Caco-2 (cell line): Measurements from ENCODE around the gene PDLIM1. TPM values are rescaled to one million over a fixed set of nuclear protein-coding genes. Genes with fewer than 3 reads are reported as not detected.
"Not testable (repeated sequence)": the region's sequence is repeated elsewhere in the genome, so short reads cannot be mapped to it uniquely, and the experiment has no call there.

Experiments used
- BruUV-seq: library from RNA; stranded (reverse); fragments of 400-500 nt; replicated peaks from 2 replicates; lab custom pipeline; 2021; lab: Mats Ljungman, UMichigan
- CTCF ChIA-PET: fragments of 300-600 bp; sonication (Branson Sonifier 250); formaldehyde crosslinking; loops from one replicate; lab custom pipeline; 2022; ENCODE audit warnings: antibody characterized with exemption; lab: Charles Lee
- POLR2A ChIA-PET: fragments of 300-600 bp; sonication (Branson Sonifier 250); formaldehyde crosslinking; loops from one replicate; lab custom pipeline; 2022; ENCODE audit warnings: antibody characterized with exemption; lab: Charles Lee
- DNase-seq, 2 experiments: peaks; one replicate each; pipeline versions ENCODE4 v3.0.0 to v3.0.0-alpha.2; 2020 to 2022
- H3K27me3 ChIP-seq: replicated peaks from 2 replicates; pipeline ENCODE4 v1.6.0; 2011; ENCODE audit warnings: low read length; ENCODE audit not compliant: control insufficient read depth, insufficient read depth
- H3K36me3 ChIP-seq: 2 replicates; pipeline ENCODE4 v1.5.1; 2011; ENCODE audit warnings: low read length; ENCODE audit not compliant: control insufficient read depth, insufficient read depth
- H3K4me1 ChIP-seq: fragments of 250-450 bp; sonication (Bioruptor Pico); 2 replicates; pipeline ENCODE4 v1.5.1; 2020; ENCODE audit warnings: mild to moderate bottlenecking
- H3K4me3 ChIP-seq: 2 replicates; pipeline ENCODE4 v1.5.1; 2011; ENCODE audit warnings: low read depth, mild to moderate bottlenecking, control low read depth, low read length
- H3K9me3 ChIP-seq: fragments of 250-450 bp; sonication (Bioruptor Pico); 2 replicates; pipeline ENCODE4 v1.5.1; 2020; ENCODE audit warnings: mild to moderate bottlenecking, moderate library complexity
- H3K27ac Mint-ChIP-seq: one replicate; pipeline ENCODE4 v1.8.0; 2022; ENCODE audit warnings: mixed read lengths; ENCODE audit not compliant: unreplicated experiment
- H3K27me3 Mint-ChIP-seq: one replicate; pipeline ENCODE4 v1.8.0; 2022; ENCODE audit warnings: mixed read lengths; ENCODE audit not compliant: insufficient read depth, unreplicated experiment
- H3K36me3 Mint-ChIP-seq: one replicate; pipeline ENCODE4 v1.8.0; 2022; ENCODE audit warnings: mild to moderate bottlenecking, mixed read lengths; ENCODE audit not compliant: insufficient read depth, unreplicated experiment
- H3K4me1 Mint-ChIP-seq: one replicate; pipeline ENCODE4 v1.8.0; 2022; ENCODE audit warnings: low read depth, mixed read lengths; ENCODE audit not compliant: unreplicated experiment
- H3K4me3 Mint-ChIP-seq: one replicate; pipeline ENCODE4 v1.8.0; 2022; ENCODE audit warnings: mild to moderate bottlenecking, moderate library complexity, mixed read lengths; ENCODE audit not compliant: unreplicated experiment
- H3K9me3 Mint-ChIP-seq: one replicate; pipeline ENCODE4 v1.8.0; 2022; ENCODE audit warnings: mixed read lengths; ENCODE audit not compliant: unreplicated experiment
- intact Hi-C: fragments of 100-400 bp; cut with micrococcal nuclease; formaldehyde crosslinking; loops from one replicate; pipeline ENCODE4 v1.10.0; 2022; ENCODE audit not compliant: unreplicated experiment
- total RNA-seq: library from RNA; stranded (reverse); gene quantifications from 2 replicates; pipeline ENCODE4 v1.2.3, GENCODE V29; 2022
- TF ChIP-seq, protein P1 (sequence below), 2 experiments: fragments of 200-600 bp in 1 of 2; IDR thresholded peaks; 1 replicate in 1 of 2; 2 replicates in 1 of 2; pipeline versions ENCODE4 v1.5.1 to v1.8.0; 2011 to 2022; ENCODE audit warnings: antibody characterized with exemption in 1 of 2, control low read depth in 1 of 2, inconsistent platforms in 1 of 2, low read depth in 1 of 2, low read length in 1 of 2, mild to moderate bottlenecking in 1 of 2, moderate library complexity in 1 of 2; ENCODE audit not compliant: insufficient read depth in 1 of 2, severe bottlenecking in 1 of 2, unreplicated experiment in 1 of 2

Gene PDLIM1
- total RNA-seq, 1 experiment from 2014 or later = 506 TPM

DNA sequence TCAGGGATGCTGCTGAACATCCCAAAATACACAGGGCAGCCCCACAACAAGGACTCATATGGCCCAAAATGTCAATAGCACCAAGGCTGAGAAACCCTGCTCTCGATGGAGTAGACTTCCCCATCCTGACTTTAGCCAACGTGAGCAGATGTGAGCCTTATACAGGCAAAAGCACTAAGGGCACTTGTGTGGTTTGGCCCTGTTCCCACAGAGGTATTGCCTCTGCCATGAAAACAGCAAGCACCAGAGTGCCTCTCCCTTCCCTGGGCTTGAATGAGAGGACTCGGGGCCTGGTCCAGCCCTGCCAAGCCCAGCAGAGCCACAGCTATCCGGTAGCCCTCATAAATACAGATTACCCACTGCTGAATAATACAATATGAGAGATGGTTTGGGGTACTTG lies 49.3 kb downstream of the PDLIM1 start:
- H3K27ac Mint-ChIP-seq = no peak overlapping the region
- CTCF ChIA-PET = no interaction called here

DNA sequence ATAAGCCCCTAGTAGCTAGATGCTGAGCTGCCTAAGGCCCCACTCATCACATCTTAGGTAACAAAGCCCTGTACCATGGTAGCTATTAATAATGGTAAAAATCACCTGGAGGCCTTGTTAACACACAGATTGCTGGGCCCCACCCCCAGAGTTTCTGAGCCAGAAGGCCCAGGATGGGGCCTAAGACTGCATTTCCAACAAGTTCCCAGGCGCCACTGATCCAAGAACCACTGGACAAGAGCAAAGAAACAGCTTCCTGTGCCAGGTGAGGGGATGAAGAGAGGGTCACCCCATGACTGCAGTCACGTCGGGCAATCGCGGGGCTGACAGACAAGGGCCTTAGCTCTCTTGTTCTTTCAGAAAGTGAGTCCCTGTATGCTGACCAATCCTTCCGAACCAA lies 50.0 kb downstream of the PDLIM1 start:
- H3K27me3 ChIP-seq = no peaks in the 10 kb centered on the region
- CTCF ChIA-PET = no interaction called here
- no peak overlapping the region for H3K4me3 Mint-ChIP-seq
- H3K9me3 ChIP-seq = no peaks in the 10 kb centered on the region
- DNase-seq = no peak
- H3K9me3 Mint-ChIP-seq = no peaks in the 10 kb centered on the region
- intact Hi-C loops = loop anchor here (5.0 kb wide), 1 partner anchor 279 kb away; no protein-coding TSS in a partner anchor
- H3K4me3 ChIP-seq = no peak overlapping the region
- no peaks in the 10 kb centered on the region for H3K27me3 Mint-ChIP-seq
- no peaks in the 10 kb centered on the region; the same call in 1 of the 2 replicates for H3K4me1 ChIP-seq
- no peaks in the 10 kb centered on the region for H3K4me1 Mint-ChIP-seq
- H3K36me3 Mint-ChIP-seq = peaks cover 100% of the 10 kb centered on the region
- H3K36me3 ChIP-seq = peaks cover 14% of the 10 kb centered on the region
- no peak overlapping the region for H3K27ac Mint-ChIP-seq
- TF ChIP-seq, protein P1, sequence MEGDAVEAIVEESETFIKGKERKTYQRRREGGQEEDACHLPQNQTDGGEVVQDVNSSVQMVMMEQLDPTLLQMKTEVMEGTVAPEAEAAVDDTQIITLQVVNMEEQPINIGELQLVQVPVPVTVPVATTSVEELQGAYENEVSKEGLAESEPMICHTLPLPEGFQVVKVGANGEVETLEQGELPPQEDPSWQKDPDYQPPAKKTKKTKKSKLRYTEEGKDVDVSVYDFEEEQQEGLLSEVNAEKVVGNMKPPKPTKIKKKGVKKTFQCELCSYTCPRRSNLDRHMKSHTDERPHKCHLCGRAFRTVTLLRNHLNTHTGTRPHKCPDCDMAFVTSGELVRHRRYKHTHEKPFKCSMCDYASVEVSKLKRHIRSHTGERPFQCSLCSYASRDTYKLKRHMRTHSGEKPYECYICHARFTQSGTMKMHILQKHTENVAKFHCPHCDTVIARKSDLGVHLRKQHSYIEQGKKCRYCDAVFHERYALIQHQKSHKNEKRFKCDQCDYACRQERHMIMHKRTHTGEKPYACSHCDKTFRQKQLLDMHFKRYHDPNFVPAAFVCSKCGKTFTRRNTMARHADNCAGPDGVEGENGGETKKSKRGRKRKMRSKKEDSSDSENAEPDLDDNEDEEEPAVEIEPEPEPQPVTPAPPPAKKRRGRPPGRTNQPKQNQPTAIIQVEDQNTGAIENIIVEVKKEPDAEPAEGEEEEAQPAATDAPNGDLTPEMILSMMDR (IDR thresholded peaks at IDR 0.05; ENCODE audit: insufficient read depth in 1 of 2, low read depth in 1 of 2, low read length in 1 of 2, severe bottlenecking in 1 of 2, unreplicated experiment in 1 of 2) = no peak
- POLR2A ChIA-PET = no interaction called here
- BruUV-seq = no TSS peak

More for the DNA sequence above, 49.3 kb downstream of the PDLIM1 start:
- Mint-ChIP-seq H3K36me3 (peaks cover 100% of the 10 kb centered on the region), H3K27me3 (no peaks in the 10 kb centered on the region), H3K4me3 (no peak overlapping the region), H3K9me3 (no peaks in the 10 kb centered on the region), H3K4me1 (no peaks in the 10 kb centered on the region)
- Histone ChIP-seq H3K9me3 (no peaks in the 10 kb centered on the region), H3K4me1 (peaks cover under 1% of the 10 kb centered on the region), H3K4me3 (no peak overlapping the region), H3K36me3 (peaks cover 16% of the 10 kb centered on the region), H3K27me3 (no peaks in the 10 kb centered on the region)
- TF ChIP-seq, protein P1 (IDR thresholded peaks at IDR 0.05; ENCODE audit: insufficient read depth in 1 of 2, low read depth in 1 of 2, low read length in 1 of 2, severe bottlenecking in 1 of 2, unreplicated experiment in 1 of 2) = no peak
- POLR2A ChIA-PET = no interaction called here
- no TSS peak for BruUV-seq
- DNase-seq = no peak
- intact Hi-C loops = loop anchor here (5.0 kb wide), 1 partner anchor 279 kb away; no protein-coding TSS in a partner anchor

DNA sequence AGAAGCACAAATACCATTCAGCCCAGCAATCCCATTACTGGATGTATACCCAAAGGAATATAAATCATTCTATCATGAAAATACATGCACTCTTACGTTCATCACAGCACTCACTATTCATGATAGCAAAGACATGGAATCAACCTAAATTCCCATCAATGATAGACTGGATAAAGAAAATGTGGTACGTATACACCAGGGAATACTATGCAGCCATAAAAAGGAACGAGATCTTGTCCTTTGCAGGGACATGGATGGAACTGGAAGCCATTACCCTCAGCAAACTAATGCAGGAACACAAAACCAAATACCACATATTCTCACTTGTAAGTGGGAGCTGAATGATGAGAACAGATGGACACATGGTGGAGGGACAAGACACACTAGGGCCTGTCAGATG lies 50.7 kb downstream of the PDLIM1 start:
- H3K36me3 ChIP-seq = peaks cover 10% of the 10 kb centered on the region
- intact Hi-C loops = loop anchor here (5.0 kb wide), 1 partner anchor 278 kb away; no protein-coding TSS in a partner anchor
- H3K4me3 Mint-ChIP-seq, H3K4me1 ChIP-seq, H3K9me3 Mint-ChIP-seq, H3K9me3 ChIP-seq, H3K4me3 ChIP-seq, DNase-seq, H3K27ac Mint-ChIP-seq, BruUV-seq, POLR2A ChIA-PET, H3K27me3 ChIP-seq, CTCF ChIA-PET, H3K4me1 Mint-ChIP-seq, H3K27me3 Mint-ChIP-seq: not testable (repeated sequence)
- peaks cover 100% of the 10 kb centered on the region for H3K36me3 Mint-ChIP-seq
